Heart right ventricle (tissue), 16 donors: Measurements from ENCODE around the gene ANK3. TPM values are rescaled to one million over a fixed set of nuclear protein-coding genes. Genes with fewer than 3 reads are reported as not detected.

Experiments used
- ATAC-seq, 8 donors: fragments of 200-7000 bp; cut with Tn5 transposase; one replicate each; pipeline ENCODE4 v1.9.1; 2020; ENCODE audit warnings: mild to moderate bottlenecking in 8 of 8, moderate library complexity in 8 of 8, moderate number of reproducible peaks in 1 of 8
- DNase-seq, 2 donors: peaks; one replicate each; pipeline ENCODE4 v3.0.0-alpha.2; 2020
- H3K27ac ChIP-seq, 10 donors: fragments of 200-600 bp; sonication (generic) in 2 of 10; one replicate each; pipeline versions ENCODE4 v1.5.0 to v1.8.0; 2020 to 2022; ENCODE audit warnings: mild to moderate bottlenecking in 3 of 10
- H3K27me3 ChIP-seq, 7 donors: fragments of 200-600 bp; one replicate each; pipeline ENCODE4 v1.8.0; 2021 to 2022; ENCODE audit warnings: mild to moderate bottlenecking in 2 of 7
- H3K36me3 ChIP-seq, 9 donors: fragments of 200-600 bp; sonication (generic) in 1 of 9; one replicate each; pipeline versions ENCODE4 v1.5.0 to v1.8.0; 2020 to 2022; ENCODE audit warnings: mild to moderate bottlenecking in 2 of 9
- H3K4me1 ChIP-seq, 9 donors: fragments of 200-600 bp; sonication (generic) in 1 of 9; one replicate each; pipeline versions ENCODE4 v1.5.0 to v1.8.0; 2020 to 2022; ENCODE audit warnings: mild to moderate bottlenecking in 4 of 9
- H3K4me3 ChIP-seq, 10 donors: fragments of 200-600 bp; sonication (generic) in 2 of 10; one replicate each; pipeline versions ENCODE4 v1.5.0 to v1.8.0; 2020 to 2022; ENCODE audit warnings: mild to moderate bottlenecking in 7 of 10, moderate library complexity in 2 of 10
- H3K9me3 ChIP-seq, 11 donors: fragments of 200-600 bp in 10 of 11; sonication (generic) in 2 of 11; one replicate each; pipeline versions ENCODE4 v1.5.0 to v1.8.0; 2013 to 2022; ENCODE audit warnings: mild to moderate bottlenecking in 2 of 11, control low read depth in 1 of 11, moderate library complexity in 1 of 11
- CTCF ChIP-seq, 9 donors: fragments of 200-600 bp; sonication (generic) in 2 of 9; IDR thresholded peaks; one replicate each; pipeline versions ENCODE4 v1.5.0 to v1.8.0; 2021 to 2022; ENCODE audit warnings: antibody characterized with exemption in 9 of 9, mild to moderate bottlenecking in 5 of 9, moderate library complexity in 1 of 9
- WGBS, 2 donors: extraction: QIAGEN DNeasy Blood & Tissue Kit; methylation state at CpG; one replicate each; pipeline ENCODE4 v1.1.7; 2013; ENCODE audit warnings: inconsistent platforms in 1 of 2; 5-methylcytosine and 5-hydroxymethylcytosine counted together
- intact Hi-C, 10 donors: fragments of 100-400 bp; cut with DNase I; formaldehyde crosslinking; loops; one replicate each; pipeline versions ENCODE4 v1.11.1 to v1.14.2; 2022
- polyA plus RNA-seq, 2 donors: library from polyadenylated mRNA; stranded (reverse); fragments of 200-250 nt; gene quantifications; one replicate each; pipeline ENCODE4 v1.2.3, GENCODE V29; 2013
- total RNA-seq, 10 donors: library from RNA; stranded (reverse); fragmentation: NEBNext Ultra II Directional in 3 of 10; extraction: Animal tissue kit (Norgen Biotek cat#: 25700) in 3 of 10; gene quantifications; one replicate each; pipeline versions ENCODE4 v1.2.1 to v1.2.4, GENCODE V29; 2021 to 2023
- donor health status: Arrhythmogenic right ventricular cardiomyopathy.
- donor health status: ischemic (EF 13 %, LVEDD 7.1; RV severe dilation, severe dysfunction).
- donor health status: healthy with polysubstance abuse.
- donor health status: DM: no; HTN: yes; CAD: no.
- donor health status: DM: no; HTN: no; CAD: no.
- donor health status: ischemic (EF 25% LVEDD 6.9; RV normal size, moderate dysfunction).
- donor health status: ischemic (EF 25% LVEDD 5.7; RV mildly dilated, moderate dysfunction).
- donor health status: healthy.
- donor health status: DM: yes; HTN: yes; CAD: no.
- donor health status: Ischemic cardiomyopathy.
- donor health status: ischemic (EF 35%, LVEDD 5.7; RV mildly dilated, moderate dysfunction).
- donor health status: nonischemic (EF 11% LVEDD 7.7; RV severe dilation, severe dysfunction).
- donor health status: DM: yes; HTN: yes; CAD: no.
- donor health status: PGD.
- donor health status: ischemic (EF 29% LVEDD 5.4; RV normal size, mild dysfunction).
- donor health status: nonischemic (EF 23%, LVEDD 6.1; RV moderate dilation, normal function).

The ANK3 gene
- total and polyA plus RNA-seq, 12 donors, result 34.4 to 287 (median 245) TPM

GRCh38 chr10:60323162-60323561, 66.5 kb downstream of the ANK3 start:
- ATAC-seq (no peak), DNase-seq (no peak)
- Histone ChIP-seq H3K4me1 (no peaks in the 10 kb centered on the region), H3K27ac (no peak overlapping the region), H3K36me3 (no peaks in the 10 kb centered on the region), H3K4me3 (no peak overlapping the region), H3K27me3 (no peaks in the 10 kb centered on the region), H3K9me3 (no peaks in the 10 kb centered on the region)
- intact Hi-C loops, result no loop called here
- TF ChIP-seq CTCF (IDR thresholded peaks at IDR 0.05), result no peak
- WGBS, 2 donors, result 78 to 86% methylated on average over 2 of the region's 2 CpGs

GRCh38 chr10:60320666-60321065, 69.0 kb downstream of the ANK3 start:
- no peak for ATAC-seq
- no peaks in the 10 kb centered on the region for H3K4me1 ChIP-seq
- no peaks in the 10 kb centered on the region for H3K27me3 ChIP-seq
- H3K27ac ChIP-seq, result no peak overlapping the region
- H3K36me3 ChIP-seq, result no peaks in the 10 kb centered on the region
- no peaks in the 10 kb centered on the region for H3K9me3 ChIP-seq
- intact Hi-C loops, result no loop called here
- no peak for TF ChIP-seq CTCF (IDR thresholded peaks at IDR 0.05)
- no peak for DNase-seq
- no peak overlapping the region for H3K4me3 ChIP-seq
- WGBS, 2 donors, result 86 to 93% methylated on average over 1 of the region's 1 CpG

DNA sequence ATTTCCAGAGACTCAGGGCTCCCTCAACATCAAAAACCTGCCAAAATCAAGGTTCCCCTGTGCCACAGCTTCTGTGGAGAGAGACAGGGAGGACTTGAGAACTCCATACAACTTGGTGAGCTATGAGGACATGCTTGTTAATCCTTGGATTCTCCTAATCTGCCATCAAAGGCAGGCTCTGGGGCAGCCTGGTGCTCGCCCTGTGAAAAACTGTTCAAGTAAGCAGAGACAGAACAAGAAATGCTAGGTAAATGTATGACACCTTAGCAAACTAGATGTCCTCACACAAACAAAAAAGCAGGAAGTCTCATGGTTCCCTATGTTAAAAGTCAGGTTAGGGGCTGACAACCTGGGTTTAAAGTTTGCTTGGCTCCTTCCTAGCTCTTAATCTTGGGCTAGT, 73.6 kb downstream of the ANK3 start:
- H3K4me1 ChIP-seq, result peaks cover 0 to 25% (median 0%) of the 10 kb centered on the region in 9 donors
- H3K4me3 ChIP-seq, result no peak overlapping the region
- no peaks in the 10 kb centered on the region for H3K36me3 ChIP-seq
- no peaks in the 10 kb centered on the region for H3K27me3 ChIP-seq
- no peak overlapping the region for H3K27ac ChIP-seq
- intact Hi-C loops, result no loop called here
- no peak for TF ChIP-seq CTCF (IDR thresholded peaks at IDR 0.05)
- ATAC-seq (no peak), DNase-seq (no peak)
- WGBS, 2 donors, result 96 to 98% methylated on average over 1 of the region's 1 CpG
- H3K9me3 ChIP-seq, result no peaks in the 10 kb centered on the region

GRCh38 chr10:60315311-60315710, 74.4 kb downstream of the ANK3 start:
- Histone ChIP-seq H3K4me1 (peaks cover 0 to 25% (median 0%) of the 10 kb centered on the region in 9 donors), H3K36me3 (no peaks in the 10 kb centered on the region), H3K9me3 (no peaks in the 10 kb centered on the region), H3K27ac (no peak overlapping the region), H3K27me3 (no peaks in the 10 kb centered on the region), H3K4me3 (no peak overlapping the region)
- no peak for TF ChIP-seq CTCF (IDR thresholded peaks at IDR 0.05)
- ATAC-seq, result no peak
- DNase-seq, result no peak
- WGBS, 2 donors, result 69 to 70% methylated on average over 2 of the region's 2 CpGs
- intact Hi-C loops, result no loop called here
